ENCODE data around the gene RBM15B.
A peak's percentile ranks its signal among the peaks of the same experiment; 100 is the strongest.
"Not testable (repeated sequence)": the region's sequence is repeated elsewhere in the genome, so short reads cannot be mapped to it uniquely, and the experiment has no call there.

Gene RBM15B

DNA sequence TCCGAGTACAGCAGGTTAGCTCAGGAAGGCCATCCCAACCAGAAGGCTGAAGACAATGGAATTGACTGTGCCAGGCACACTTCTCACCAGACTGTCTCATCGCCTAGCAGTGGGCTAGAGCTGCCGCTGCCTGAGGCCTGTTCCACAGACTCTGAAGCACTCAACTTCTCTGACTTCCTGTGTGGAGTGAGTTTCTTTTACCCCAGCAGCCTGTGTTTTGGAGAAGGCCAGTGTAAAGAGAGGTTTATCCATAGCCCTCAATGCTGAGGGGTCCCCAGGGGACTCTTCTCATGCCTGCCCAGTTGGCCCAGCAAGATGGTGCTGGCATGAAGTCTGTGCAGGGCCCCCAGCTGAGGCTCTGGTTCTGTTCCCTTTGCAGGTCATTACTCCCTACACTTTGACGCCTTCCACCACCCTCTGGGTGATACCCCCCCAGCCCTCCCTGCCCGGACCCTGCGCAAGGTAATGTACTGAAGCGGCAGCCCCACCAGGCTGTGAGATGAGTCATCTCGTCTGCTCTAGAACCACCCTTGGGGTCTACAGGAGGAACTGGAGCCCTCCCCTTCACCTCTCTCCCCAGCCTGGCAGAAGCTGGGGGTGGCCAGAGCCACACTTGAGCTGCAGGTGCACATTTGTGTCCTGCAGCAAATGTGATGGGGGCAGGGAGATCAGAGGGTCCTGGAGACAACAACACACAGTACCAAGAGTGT is 11.2 kb upstream of the RBM15B start:
- DNase-seq: no peak

GRCh38 chr3:51380601-51381332 is 10.3 kb upstream of the RBM15B start:
- DNase-seq: no peak

DNA sequence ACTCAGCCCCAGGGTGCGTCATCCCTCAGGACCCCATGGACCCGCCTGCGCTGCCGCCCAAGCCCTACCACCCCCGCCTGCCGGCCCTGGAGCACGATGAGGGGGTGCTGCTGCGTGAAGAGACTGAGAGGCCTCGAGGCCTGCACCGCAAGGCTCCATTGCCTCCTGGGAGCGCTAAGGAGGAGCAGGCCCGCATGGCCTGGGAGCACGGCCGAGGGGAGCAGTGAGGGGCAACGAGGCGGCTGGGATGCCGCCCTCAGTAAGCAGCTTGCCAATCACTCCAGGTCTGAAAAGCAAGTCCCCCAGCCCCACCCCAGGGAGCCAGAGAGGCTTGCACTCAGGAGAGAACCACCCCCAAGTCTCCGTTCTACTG is 9.8 kb upstream of the RBM15B start:
- DNase-seq: no peak

GRCh38 chr3:51382076-51382745 is 8.9 kb upstream of the RBM15B start:
- no peak for DNase-seq

DNA sequence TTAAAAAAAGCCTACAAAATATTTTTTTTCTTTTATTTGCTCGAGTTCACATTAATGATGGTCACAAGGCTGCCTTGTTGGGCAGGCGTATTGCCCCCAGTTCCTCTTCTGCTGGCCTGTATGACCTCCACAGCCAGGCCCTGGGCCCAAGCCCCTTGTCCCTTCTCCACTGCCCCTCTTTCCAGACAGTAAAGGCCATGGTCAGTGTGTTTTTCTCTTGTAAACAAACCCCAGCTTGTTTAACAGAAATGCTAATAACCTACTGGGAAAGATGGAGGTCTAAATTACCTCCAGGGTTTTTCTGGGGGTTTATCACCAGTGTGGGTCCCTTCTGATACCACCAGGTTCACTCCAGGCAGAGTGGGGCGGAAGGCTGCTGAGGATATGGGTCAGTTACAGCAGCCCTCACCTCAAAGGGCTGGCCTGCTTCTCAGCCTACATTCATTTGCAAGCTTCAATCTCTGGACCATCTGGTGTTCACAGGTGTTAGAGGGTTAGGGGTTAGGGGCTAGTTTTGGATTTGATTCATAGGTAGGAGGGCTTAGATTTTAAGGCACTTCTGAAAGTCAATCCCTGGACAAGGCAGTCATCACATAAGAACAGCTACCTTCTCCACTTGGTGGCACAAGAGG is 8.0 kb upstream of the RBM15B start:
- DNase-seq: no peak

GRCh38 chr3:51384055-51384725 is 6.9 kb upstream of the RBM15B start:
- DNase-seq: peak; percentile 5

GRCh38 chr3:51384726-51385473 is 6.2 kb upstream of the RBM15B start, which contains the start of gene MANF:
Gene MANF, plus strand, starts transcription at chr3:51385291. Its CDS starts 52 bp downstream, at chr3:51385343.
- peak; percentile 98 for DNase-seq

DNA sequence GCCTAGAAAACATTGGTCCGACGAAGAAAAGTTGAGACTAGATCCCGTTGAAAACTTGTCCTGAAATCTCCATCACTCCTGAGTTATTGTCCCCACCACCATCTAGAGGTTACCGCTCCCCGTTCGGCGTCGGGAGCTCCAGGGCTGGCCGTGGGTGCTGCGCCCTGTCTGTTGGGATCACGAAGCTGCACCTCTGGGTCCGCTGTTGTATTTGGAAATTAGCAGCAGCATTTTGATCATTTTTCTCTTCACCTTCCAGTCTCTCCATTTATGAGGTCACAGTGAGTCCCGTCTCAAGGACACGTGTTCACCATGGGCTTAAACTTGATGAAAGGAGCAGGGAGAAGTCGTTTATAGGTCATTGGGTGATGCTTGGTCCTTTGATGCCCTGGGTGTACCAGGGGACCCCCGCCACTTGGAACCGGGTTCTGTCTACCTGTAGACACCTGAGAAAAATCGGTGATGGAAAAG is 5.4 kb upstream of the RBM15B start:
- DNase-seq: no peak

GRCh38 chr3:51386159-51386851 is 4.8 kb upstream of the RBM15B start:
- DNase-seq: no peak

DNA sequence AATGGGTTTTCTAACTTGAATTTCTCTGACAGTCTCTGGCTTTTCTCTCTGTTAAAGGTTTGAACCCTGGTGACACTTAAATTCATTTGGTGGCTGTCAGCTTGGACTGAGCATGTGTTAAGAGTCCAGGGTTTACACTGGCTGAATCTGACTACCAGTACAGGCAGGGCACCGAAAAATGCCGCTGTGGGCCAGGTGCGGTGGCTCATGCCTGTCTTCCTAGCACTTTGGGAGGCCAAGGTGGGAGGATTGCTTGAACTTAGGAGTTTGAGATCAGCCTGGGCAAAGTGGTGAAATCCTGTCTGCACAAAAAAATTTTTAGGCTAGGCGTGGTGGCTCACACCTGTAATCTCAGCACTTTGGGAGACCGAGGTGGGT is 4.2 kb upstream of the RBM15B start:
- DNase-seq: no peak

- not testable (repeated sequence) for DNase-seq
Measured at GRCh38 chr3:51387281-51387680, 3.8 kb upstream of the RBM15B start.

GRCh38 chr3:51388286-51389029 is 2.6 kb upstream of the RBM15B start:
- DNase-seq: no peak

DNA sequence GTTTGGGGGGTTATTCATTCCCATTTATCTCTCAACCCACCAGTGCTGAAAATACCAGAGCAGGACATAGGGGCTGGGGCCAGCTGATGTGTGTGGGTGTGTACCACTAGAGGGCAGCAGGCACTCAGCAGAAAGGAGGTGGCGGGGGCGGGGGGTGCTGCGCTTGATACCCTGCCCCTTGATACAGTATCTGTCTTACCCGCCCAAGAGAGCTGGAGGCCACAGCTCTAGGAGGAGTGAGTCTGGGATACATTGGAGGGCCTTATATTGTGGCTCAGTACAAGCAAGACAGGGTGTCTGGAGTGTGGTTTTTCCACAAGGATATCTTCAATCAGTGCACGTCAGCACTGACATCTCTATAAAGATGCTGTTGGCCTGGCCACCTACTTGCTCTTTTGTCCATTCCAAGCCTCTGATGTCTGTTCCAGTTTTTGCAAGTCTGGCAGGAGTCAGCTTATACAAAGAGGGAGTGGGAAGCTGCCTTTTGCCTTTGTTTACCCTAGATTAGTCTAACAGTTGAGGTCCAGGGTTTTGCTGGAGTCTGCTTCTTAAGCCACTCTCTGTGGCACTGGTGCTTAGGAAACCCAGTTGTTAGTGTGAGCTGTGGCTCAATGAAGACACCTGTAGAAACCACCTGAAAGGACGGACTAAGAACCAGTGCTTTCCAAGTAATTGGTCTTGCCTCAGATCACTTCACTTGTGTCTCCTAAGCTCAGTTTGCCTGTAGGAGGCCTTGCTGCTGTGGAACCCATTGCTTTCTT is 1.5 kb upstream of the RBM15B start:
- peak; percentile 51 for DNase-seq

DNA sequence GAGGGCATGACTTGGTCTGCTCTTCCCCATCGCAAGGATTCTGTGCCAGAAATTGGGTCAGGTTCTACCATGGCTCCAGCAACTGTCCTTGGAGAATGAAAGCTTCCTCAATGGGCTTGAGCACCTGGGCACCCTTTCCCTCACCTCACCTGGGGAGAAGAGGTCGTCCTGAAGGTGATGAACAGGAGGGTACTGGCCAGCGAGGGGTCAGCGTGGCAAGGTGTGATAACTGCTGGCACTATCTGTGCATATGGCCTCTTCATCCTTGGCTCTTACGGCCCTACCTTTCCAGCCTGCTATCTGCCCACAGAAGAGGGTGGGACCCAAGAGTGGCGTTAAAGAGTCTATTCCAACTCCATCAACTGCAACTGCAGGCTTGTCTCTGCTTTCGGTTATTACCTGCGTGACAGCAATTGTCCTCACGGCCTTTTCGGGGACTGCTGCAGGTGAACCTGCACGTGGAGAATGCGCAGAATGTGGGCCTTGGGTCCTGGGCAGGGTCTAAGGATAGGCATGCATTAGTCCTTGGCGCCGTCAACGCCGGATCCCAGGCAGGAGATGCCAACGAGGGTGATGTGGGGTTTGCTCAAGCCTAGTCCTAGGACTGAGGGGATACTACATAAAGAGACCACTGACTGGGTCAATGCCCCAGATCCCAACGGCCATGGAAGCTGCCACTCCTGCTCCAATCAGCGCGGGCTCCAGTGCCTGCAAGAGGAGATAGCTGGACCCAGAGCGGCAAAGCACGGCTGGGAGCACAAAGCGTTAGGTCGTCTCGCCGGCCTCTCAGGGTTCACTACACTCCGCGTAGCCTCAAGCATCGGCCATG is 625 bp upstream of the RBM15B start:
- DNase-seq: no peak

DNA sequence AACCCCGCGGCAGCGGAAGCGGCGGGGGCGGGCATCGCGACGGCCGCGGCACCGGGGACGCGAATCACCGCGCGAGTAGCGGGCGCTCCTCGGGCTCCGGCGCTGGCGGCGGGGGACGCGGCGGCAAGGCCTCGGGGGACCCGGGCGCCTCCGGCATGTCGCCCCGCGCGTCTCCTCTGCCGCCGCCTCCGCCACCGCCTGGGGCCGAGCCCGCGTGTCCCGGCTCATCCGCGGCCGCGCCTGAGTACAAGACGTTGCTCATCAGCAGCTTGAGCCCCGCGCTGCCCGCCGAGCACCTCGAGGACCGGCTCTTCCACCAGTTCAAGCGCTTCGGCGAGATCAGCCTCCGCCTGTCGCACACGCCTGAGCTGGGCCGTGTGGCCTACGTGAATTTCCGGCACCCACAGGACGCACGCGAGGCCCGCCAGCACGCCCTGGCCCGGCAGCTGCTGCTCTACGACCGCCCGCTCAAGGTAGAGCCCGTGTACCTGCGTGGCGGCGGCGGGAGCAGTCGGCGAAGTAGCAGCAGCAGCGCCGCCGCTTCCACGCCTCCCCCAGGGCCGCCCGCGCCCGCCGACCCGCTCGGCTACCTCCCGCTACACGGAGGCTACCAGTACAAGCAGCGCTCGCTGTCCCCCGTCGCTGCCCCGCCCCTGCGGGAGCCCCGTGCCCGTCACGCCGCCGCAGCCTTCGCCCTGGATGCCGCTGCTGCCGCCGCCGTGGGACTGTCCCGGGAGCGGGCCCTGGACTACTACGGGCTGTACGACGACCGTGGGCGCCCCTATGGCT is 675 bp downstream of the RBM15B start:
- DNase-seq: peak; percentile 38

- no peak for DNase-seq
Measured at GRCh38 chr3:51392355-51393133, 1.5 kb downstream of the RBM15B start.

- no peak for DNase-seq
Measured at GRCh38 chr3:51393134-51393495, 2.0 kb downstream of the RBM15B start.

Measured in CD4-positive, alpha-beta T cell treated with Interferon gamma for 1 hour (primary cell).